Measurements from ENCODE around the gene COPA. TPM values are rescaled to one million over a fixed set of nuclear protein-coding genes. Genes with fewer than 3 reads are reported as not detected.

COPA gene
- total RNA-seq, 1 experiment from 2014 or later: 107 TPM

DNA sequence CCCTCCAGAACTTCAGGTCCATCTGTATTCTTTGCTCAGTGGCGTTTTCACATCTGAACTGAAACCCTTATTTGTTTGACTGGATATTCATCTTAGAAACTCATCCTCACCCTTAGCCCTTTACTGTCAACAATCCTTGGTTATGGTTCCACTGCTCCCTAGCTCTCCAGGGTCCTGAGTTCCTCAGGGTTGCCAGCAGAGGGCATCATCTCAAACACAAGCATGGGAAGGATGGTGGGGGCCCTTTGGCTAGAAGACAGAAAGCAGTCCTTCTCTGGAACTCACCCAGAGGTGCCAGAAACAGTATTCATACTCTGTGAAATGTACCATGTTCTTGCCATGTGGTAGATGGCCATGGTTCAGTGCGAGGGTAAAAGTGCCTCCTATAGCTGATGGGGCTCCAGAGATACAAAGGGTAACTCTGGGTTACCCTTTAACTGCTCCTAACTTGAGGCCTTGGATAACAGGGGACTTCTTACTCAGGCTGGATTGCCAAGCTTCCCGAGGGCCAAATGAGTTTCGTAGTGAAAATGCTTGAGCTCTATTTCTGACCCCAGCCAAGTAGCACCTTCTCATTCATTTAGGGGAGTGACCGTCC, 11.4 kb upstream of the COPA start:
- Histone ChIP-seq H3K4me3 (no peak overlapping the region), H3K36me3 (peaks cover 60% of the 10 kb centered on the region), H3K27me3 (no peaks in the 10 kb centered on the region), H3K9me3 (replicated peaks) (no peaks in the 10 kb centered on the region), H3K4me1 (no peaks in the 10 kb centered on the region), H3K27ac (no peak overlapping the region)
- peak; percentile 45 to 65 for DNase-seq

DNA sequence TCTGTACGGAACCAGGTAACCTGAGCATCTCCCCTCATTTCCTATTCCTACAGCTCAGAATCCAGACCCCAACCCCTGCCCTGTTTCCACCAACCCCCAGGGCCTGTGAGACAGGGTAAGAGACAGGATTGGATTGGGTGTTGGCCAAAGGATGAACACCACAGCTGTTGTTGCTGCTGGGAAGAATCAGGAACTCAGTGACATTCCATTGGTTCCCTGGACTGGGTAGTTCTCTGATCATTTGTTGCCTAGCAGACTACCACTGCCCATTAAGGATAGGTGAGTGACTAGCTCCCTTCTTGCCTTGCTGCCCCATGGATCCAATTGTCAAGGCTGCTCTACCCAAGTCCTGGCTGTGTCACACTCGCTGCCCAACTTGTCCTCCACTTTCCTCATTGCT, 10.2 kb upstream of the COPA start:
- peak; percentile 31 to 53 for DNase-seq
- peaks cover 62% of the 10 kb centered on the region for H3K36me3 ChIP-seq
- no peaks in the 10 kb centered on the region for H3K9me3 ChIP-seq (replicated peaks)
- no peak overlapping the region for H3K4me3 ChIP-seq
- no peaks in the 10 kb centered on the region for H3K27me3 ChIP-seq
- no peaks in the 10 kb centered on the region for H3K4me1 ChIP-seq
- H3K27ac ChIP-seq: no peak overlapping the region

GRCh38 chr1:160352555-160352954, 9.5 kb upstream of the COPA start:
- Histone ChIP-seq H3K36me3 (peaks cover 64% of the 10 kb centered on the region), H3K27ac (no peak overlapping the region), H3K27me3 (no peaks in the 10 kb centered on the region), H3K4me1 (no peaks in the 10 kb centered on the region), H3K9me3 (replicated peaks) (no peaks in the 10 kb centered on the region), H3K4me3 (no peak overlapping the region)
- DNase-seq: no peak

DNA sequence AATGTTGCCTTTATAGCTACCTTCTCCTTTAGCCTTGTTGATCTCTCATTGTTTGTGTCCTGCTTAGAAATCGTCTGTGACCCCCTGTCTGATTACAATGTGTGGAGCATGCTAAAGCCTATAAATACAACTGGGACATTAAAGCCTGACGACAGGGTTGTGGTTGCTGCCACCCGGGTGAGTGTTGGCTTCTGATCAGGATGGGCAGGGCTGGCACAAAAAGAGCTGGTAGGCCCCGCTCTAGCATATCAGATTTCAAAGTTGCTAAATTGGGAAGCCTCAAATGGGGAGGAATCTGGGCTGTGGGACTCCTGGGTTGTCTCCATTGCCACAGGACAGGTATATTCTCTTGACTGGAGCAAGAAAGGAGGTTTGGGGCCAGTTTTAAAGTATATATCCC, 8.6 kb upstream of the COPA start:
- H3K27ac ChIP-seq: no peak overlapping the region
- H3K27me3 ChIP-seq: no peaks in the 10 kb centered on the region
- DNase-seq: no peak
- H3K36me3 ChIP-seq: peaks cover 62% of the 10 kb centered on the region
- no peak overlapping the region for H3K4me3 ChIP-seq
- no peaks in the 10 kb centered on the region for H3K9me3 ChIP-seq (replicated peaks)
- H3K4me1 ChIP-seq: no peaks in the 10 kb centered on the region

DNA sequence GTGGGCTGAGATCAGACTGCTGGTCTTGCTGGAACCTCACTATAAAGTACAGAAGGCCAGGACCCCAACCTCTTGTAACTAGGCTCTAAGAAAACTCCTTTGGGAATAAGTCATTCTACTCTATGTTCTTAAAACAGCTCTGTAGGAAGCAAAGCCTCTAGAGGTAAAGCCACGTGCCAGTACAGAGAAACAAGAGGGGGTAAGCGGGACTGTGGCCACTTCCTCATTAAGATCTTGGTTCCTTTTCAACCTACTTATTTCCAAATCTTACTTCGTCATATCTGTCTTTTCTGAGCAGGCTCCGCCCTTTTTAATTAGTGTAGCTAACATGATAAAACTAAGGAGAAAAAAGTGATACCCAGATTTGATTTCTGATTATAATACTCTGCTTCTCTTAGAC, 3.9 kb upstream of the COPA start:
- 0 out of 2 replicates have a peak, but pooled peaks cover 3% of the 10 kb centered on the region for H3K4me1 ChIP-seq
- no peaks in the 10 kb centered on the region for H3K27me3 ChIP-seq
- peaks cover 30% of the 10 kb centered on the region for H3K36me3 ChIP-seq
- DNase-seq: no peak
- no peak overlapping the region for H3K4me3 ChIP-seq
- no peak overlapping the region for H3K27ac ChIP-seq
- no peaks in the 10 kb centered on the region for H3K9me3 ChIP-seq (replicated peaks)

GRCh38 chr1:160346463-160346862, 3.4 kb upstream of the COPA start:
- Histone ChIP-seq H3K27ac (no peak overlapping the region), H3K4me3 (no peak overlapping the region), H3K9me3 (replicated peaks) (no peaks in the 10 kb centered on the region), H3K4me1 (0 out of 2 replicates have a peak, but pooled peaks cover 6% of the 10 kb centered on the region), H3K36me3 (peaks cover 28% of the 10 kb centered on the region), H3K27me3 (no peaks in the 10 kb centered on the region)
- no peak for DNase-seq

- H3K4me1 ChIP-seq: 0 out of 2 replicates have a peak, but pooled peaks cover 10% of the 10 kb centered on the region
- H3K36me3 ChIP-seq: peaks cover 35% of the 10 kb centered on the region
- H3K27me3 ChIP-seq: no peaks in the 10 kb centered on the region
- no peak overlapping the region for H3K27ac ChIP-seq
- H3K4me3 ChIP-seq: no peak overlapping the region
- no peaks in the 10 kb centered on the region for H3K9me3 ChIP-seq (replicated peaks)
- DNase-seq: no peak
These were observed 1.9 kb upstream of the COPA start for GRCh38 chr1:160344936-160345335.

DNA sequence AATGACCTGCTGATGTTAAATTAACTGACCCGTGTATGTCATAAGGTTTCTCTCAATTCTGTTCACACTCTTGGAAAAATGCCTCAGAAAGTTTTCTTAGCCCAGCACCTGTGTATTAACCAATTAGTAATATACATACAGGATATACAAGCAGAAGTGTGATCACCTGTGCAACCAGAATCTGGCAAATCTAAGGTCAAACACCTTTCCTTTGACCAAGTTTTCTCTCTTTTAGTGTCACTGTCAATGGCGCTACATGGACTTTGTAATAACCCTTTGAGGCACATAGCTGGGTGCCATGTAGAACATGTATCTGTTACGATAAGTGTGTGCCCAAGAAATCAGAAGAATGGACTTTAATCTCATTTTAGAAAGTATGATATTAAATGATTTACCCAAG, 1.2 kb upstream of the COPA start:
- Histone ChIP-seq H3K27me3 (no peaks in the 10 kb centered on the region), H3K4me1 (0 out of 2 replicates have a peak, but pooled peaks cover 10% of the 10 kb centered on the region), H3K27ac (peak overlapping the region; percentile 96), H3K4me3 (peak overlapping the region; percentile 95), H3K9me3 (replicated peaks) (no peaks in the 10 kb centered on the region), H3K36me3 (peaks cover 35% of the 10 kb centered on the region)
- no peak for DNase-seq

DNA sequence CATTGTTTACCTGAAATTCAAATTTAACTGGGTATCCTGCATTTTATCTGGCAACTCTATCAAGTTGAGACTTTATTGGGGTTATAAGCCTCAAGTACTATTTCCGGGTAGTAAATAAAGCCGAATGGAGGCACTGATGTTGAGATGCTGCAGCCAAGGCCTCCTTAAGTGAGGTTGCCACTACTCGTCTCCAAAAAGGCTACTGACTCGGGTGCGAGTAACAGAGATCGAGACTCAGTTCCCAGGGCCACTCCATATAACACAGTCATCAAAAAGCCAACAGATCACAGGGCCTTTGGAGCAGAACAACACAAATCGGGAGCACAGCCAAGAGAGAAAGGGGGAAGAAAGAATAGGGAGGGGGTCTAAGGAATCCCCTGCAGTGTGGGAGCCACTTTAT, 524 bp downstream of the COPA start:
- Histone ChIP-seq H3K27me3 (no peaks in the 10 kb centered on the region), H3K9me3 (replicated peaks) (no peaks in the 10 kb centered on the region), H3K27ac (peak overlapping the region; percentile 96), H3K4me3 (peak overlapping the region; percentile 95), H3K4me1 (0 out of 2 replicates have a peak, but pooled peaks cover 10% of the 10 kb centered on the region), H3K36me3 (peaks cover 38% of the 10 kb centered on the region)
- DNase-seq: no peak

DNA sequence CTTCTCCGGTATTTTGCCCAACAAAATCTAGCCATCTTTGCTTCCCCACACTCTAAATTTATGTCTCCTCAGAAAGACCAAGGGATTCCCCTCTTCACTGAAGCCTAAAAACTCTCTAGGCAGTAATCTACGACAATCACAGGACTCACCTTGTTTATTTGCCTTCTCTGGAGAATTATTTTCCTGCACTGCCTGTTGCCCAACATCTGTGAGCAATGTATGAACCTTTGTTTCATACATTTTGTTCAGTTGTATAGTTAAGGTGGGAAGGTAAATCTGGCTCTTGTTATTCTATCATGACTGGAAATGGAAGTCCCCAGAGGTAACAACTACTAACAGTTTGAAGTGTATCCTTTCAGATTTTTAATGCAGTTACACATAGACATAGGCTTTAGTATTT, 2.2 kb downstream of the COPA start:
- peaks cover 40% of the 10 kb centered on the region for H3K36me3 ChIP-seq
- no peak for DNase-seq
- H3K4me3 ChIP-seq: no peak overlapping the region
- H3K27ac ChIP-seq: no peak overlapping the region
- 0 out of 2 replicates have a peak, but pooled peaks cover 10% of the 10 kb centered on the region for H3K4me1 ChIP-seq
- H3K27me3 ChIP-seq: no peaks in the 10 kb centered on the region
- no peaks in the 10 kb centered on the region for H3K9me3 ChIP-seq (replicated peaks)

- Histone ChIP-seq H3K4me1 (0 out of 2 replicates have a peak, but pooled peaks cover 10% of the 10 kb centered on the region), H3K27me3 (no peaks in the 10 kb centered on the region), H3K4me3 (no peak overlapping the region), H3K27ac (no peak overlapping the region), H3K9me3 (replicated peaks) (no peaks in the 10 kb centered on the region), H3K36me3 (peaks cover 38% of the 10 kb centered on the region)
- DNase-seq: no peak
These were observed 2.9 kb downstream of the COPA start for GRCh38 chr1:160340146-160340545.

- Histone ChIP-seq H3K9me3 (replicated peaks) (no peaks in the 10 kb centered on the region), H3K4me3 (no peak overlapping the region), H3K36me3 (peaks cover 54% of the 10 kb centered on the region), H3K27ac (no peak overlapping the region), H3K4me1 (0 out of 2 replicates have a peak, but pooled peaks cover 7% of the 10 kb centered on the region), H3K27me3 (no peaks in the 10 kb centered on the region)
- no peak for DNase-seq
These were observed 4.5 kb downstream of the COPA start for GRCh38 chr1:160338580-160338979.

DNA sequence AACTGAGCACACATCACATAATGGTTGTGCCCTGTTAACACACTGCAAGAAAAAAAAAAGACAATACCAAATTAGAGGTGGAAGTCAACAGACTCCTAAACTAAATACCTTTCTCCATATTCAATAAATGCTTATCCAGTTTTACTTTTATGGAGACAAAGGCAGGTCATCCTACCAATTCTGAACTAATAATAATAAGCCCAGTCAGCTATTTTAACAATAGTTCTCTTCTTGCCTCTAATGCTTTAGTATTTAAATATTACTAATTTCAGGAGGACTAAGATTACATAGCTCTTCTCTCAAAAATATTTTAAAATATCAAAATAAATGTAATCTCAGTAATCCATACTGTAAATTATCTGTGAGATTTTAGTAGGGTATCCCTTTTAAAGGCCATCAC, 10.5 kb downstream of the COPA start:
- Histone ChIP-seq H3K36me3 (peaks cover 74% of the 10 kb centered on the region), H3K4me1 (no peaks in the 10 kb centered on the region), H3K9me3 (replicated peaks) (no peaks in the 10 kb centered on the region), H3K27me3 (no peaks in the 10 kb centered on the region), H3K27ac (no peak overlapping the region), H3K4me3 (no peak overlapping the region)
- DNase-seq: no peak

DNA sequence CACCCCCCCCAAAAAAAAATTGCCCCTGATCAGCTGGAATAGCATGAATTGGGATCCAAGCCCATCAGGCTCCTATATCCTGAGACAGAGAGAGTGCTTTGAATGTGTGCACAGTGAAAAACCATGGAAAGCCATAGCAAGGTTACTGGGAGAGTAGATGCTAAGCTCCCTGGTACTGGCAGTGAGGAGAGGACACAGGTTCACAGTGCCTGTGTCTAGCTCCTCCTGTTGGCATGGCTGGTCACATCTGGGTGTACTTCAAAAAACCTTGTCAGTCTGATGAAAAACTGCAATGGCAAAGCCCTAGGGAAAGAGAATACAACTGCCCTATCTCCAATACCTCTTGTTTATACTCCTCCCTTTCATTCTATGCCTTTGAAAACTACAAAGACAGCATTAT, 12.9 kb downstream of the COPA start:
- Histone ChIP-seq H3K27me3 (no peaks in the 10 kb centered on the region), H3K27ac (no peak overlapping the region), H3K4me1 (peaks cover 8% of the 10 kb centered on the region), H3K36me3 (peaks cover 79% of the 10 kb centered on the region), H3K9me3 (replicated peaks) (no peaks in the 10 kb centered on the region), H3K4me3 (no peak overlapping the region)
- DNase-seq: no peak

DNA sequence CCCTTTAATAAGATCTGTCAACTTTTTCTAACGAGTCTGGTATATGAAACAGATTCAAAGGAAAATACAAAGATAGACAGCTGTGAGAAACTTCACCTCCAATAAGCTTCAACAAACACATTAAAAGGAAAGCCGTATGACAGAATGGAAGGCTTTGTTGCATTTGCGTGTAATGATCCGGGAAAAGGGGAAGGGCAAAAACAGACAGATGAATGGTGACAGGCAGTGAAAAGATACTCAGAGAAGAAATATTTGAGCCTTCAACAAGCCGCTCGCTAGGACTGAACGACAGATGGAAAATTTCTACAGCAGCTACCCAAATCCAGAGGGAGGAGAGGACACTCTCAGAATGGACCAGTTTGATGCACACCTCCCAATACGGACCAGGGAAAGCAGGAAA, 14.9 kb downstream of the COPA start:
- Histone ChIP-seq H3K4me3 (no peak overlapping the region), H3K27me3 (no peaks in the 10 kb centered on the region), H3K4me1 (peaks cover 8% of the 10 kb centered on the region), H3K36me3 (peaks cover 75% of the 10 kb centered on the region), H3K9me3 (replicated peaks) (no peaks in the 10 kb centered on the region), H3K27ac (no peak overlapping the region)
- no peak for DNase-seq

DNA sequence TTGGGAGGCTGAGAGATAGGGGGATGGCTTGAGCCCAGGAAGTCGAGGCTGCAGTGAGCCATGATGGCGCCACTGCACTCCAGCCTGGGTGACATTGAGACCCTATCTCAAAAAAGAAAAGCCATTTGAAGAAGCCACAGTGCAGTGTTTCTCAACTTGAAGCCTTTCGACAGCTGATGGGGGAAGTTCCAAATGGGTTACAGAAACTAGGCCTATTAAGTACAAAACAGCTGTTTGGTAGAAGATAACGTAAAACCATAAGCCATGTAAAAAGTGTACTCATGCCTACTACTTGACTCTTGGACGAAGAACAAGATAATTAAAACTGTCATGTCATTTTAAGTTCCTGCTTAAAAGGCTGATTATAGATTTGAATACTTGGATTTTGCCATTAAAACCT, 16.6 kb downstream of the COPA start:
- Histone ChIP-seq H3K27ac (peak overlapping the region; percentile 29), H3K36me3 (peaks cover 75% of the 10 kb centered on the region), H3K4me1 (peaks cover 8% of the 10 kb centered on the region), H3K27me3 (no peaks in the 10 kb centered on the region), H3K4me3 (no peak overlapping the region), H3K9me3 (replicated peaks) (no peaks in the 10 kb centered on the region)
- peak; percentile 39 to 73 for DNase-seq
